ENCODE measurements around the gene TRIM38. TPM values are rescaled to one million over a fixed set of nuclear protein-coding genes. Genes with fewer than 3 reads are reported as not detected.

Gene TRIM38
- total and polyA plus RNA-seq, 2 of the 13 experiments (the other 11 are each of a cell fraction or from before 2014, with no cell fraction given) = 2.5 to 3.1 TPM

- TF ChIP-seq GMEB1 (CRISPR knock-in tag; IDR thresholded peaks at IDR 0.05; ENCODE audit: borderline replicate concordance) (peak; percentile 74), ZBTB10 (CRISPR knock-in tag; IDR thresholded peaks at IDR 0.05; ENCODE audit: borderline replicate concordance) (peak; percentile 81), BCL6 (CRISPR knock-in tag; IDR thresholded peaks at IDR 0.05) (peak; percentile 57), ZBTB49 (CRISPR knock-in tag; IDR thresholded peaks at IDR 0.05; ENCODE audit: borderline replicate concordance) (peak; percentile 53; the same call in 1 of the 2 replicates), MEIS2 (CRISPR knock-in tag; IDR thresholded peaks at IDR 0.05) (peak; percentile 87; the same call in 1 of the 2 replicates), SRSF1 (optimal IDR thresholded peaks at IDR 0.05; ENCODE audit: low read depth, low read length) (peak; percentile 99), CEBPZ (IDR thresholded peaks at IDR 0.05; ENCODE audit: low read length) (no peak), KDM2A (CRISPR knock-in tag; IDR thresholded peaks at IDR 0.05; ENCODE audit: borderline replicate concordance, low read depth) (peak; percentile 96), ZNF546 (CRISPR knock-in tag; conservative IDR thresholded peaks at IDR 0.05) (0 out of 2 replicates have a peak, but pooled peaks have one; percentile 32), ELF3 (CRISPR knock-in tag; IDR thresholded peaks at IDR 0.05) (peak; percentile 88), ARHGAP35 (CRISPR knock-in tag; IDR thresholded peaks at IDR 0.05; ENCODE audit: borderline replicate concordance) (peak; percentile 75; the same call in 1 of the 2 replicates), MYNN (CRISPR knock-in tag; IDR thresholded peaks at IDR 0.05; ENCODE audit: low read depth) (peak; percentile 91), ZNF878 (CRISPR knock-in tag; IDR thresholded peaks at IDR 0.05) (peak; percentile 85), TBL1XR1 (IDR thresholded peaks at IDR 0.05; ENCODE audit: borderline replicate concordance, low read length, partially characterized antibody) (peak; percentile 59), CEBPG (CRISPR knock-in tag; IDR thresholded peaks at IDR 0.05) (peak; percentile 56; the same call in 1 of the 2 replicates), ZNF180 (CRISPR knock-in tag; IDR thresholded peaks at IDR 0.05; ENCODE audit: borderline replicate concordance, low read depth) (peak; percentile 90), ZNF589 (CRISPR knock-in tag; conservative IDR thresholded peaks at IDR 0.05) (peak; percentile 91; the same call in 1 of the 2 replicates), ZFP37 (CRISPR knock-in tag; IDR thresholded peaks at IDR 0.05; ENCODE audit: borderline replicate concordance) (0 out of 2 replicates have a peak, but pooled peaks have one; percentile 35), SETDB1 (CRISPR knock-in tag; IDR thresholded peaks at IDR 0.05; ENCODE audit: borderline replicate concordance) (no peak)
Measured at GRCh38 chr6:26026833-26027490, 64.4 kb downstream of the TRIM38 start (continued).
